ENCODE measurements around the gene OSGEP.

- TF ChIP-seq CTCF (conservative IDR thresholded peaks at IDR 0.05 in 1 of 2, IDR thresholded peaks at IDR 0.05 in 1 of 2; ENCODE audit: extremely low read depth in 1 of 2, insufficient read depth in 1 of 2, low read depth in 1 of 2, low read length in 2 of 2) (no peak), EZH2 (IDR thresholded peaks at IDR 0.05; ENCODE audit: borderline replicate concordance, low read length) (no peak)
Observed at GRCh38 chr14:20418501-20418909, 36.1 kb downstream of the OSGEP start.

All from mammary epithelial cell (primary cell).